Smooth muscle cell (in vitro differentiated cells): ENCODE data around the gene ARHGAP6. TPM values are rescaled to one million over a fixed set of nuclear protein-coding genes. Genes with fewer than 3 reads are reported as not detected.

Source experiments
- DNase-seq: peaks from one replicate; lab custom pipeline; 2025; ENCODE audit not compliant: unreplicated experiment; lab: John Stamatoyannopoulos, UW
- H2AFZ ChIP-seq: fragments of 200-600 bp; sonication (generic); 2 replicates; pipeline ENCODE4 v1.6.0; 2016; ENCODE audit warnings: antibody characterized with exemption, low read depth, mild to moderate bottlenecking
- H3F3A ChIP-seq: fragments of 200-600 bp; sonication (generic); 2 replicates; pipeline ENCODE4 v1.6.0; 2017; ENCODE audit warnings: antibody characterized with exemption, low read depth
- H3K27ac ChIP-seq: fragments of 200-600 bp; sonication (generic); 2 replicates; pipeline ENCODE4 v1.5.1; 2016; ENCODE audit warnings: low read depth, mild to moderate bottlenecking
- H3K27me3 ChIP-seq: fragments of 200-600 bp; sonication (generic); 2 replicates; pipeline ENCODE4 v1.6.1; 2016; ENCODE audit warnings: low read depth, mild to moderate bottlenecking
- H3K36me3 ChIP-seq: fragments of 200-600 bp; sonication (generic); 2 replicates; pipeline ENCODE4 v1.5.1; 2016; ENCODE audit warnings: low read depth
- H3K4me1 ChIP-seq: fragments of 200-600 bp; sonication (generic); 2 replicates; pipeline ENCODE4 v1.5.1; 2016; ENCODE audit warnings: low read depth
- H3K4me2 ChIP-seq: fragments of 200-600 bp; sonication (generic); 2 replicates; pipeline ENCODE4 v1.6.0; 2016; ENCODE audit warnings: mild to moderate bottlenecking
- H3K4me3 ChIP-seq: fragments of 200-600 bp; sonication (generic); 2 replicates; pipeline ENCODE4 v1.5.1; 2016; ENCODE audit warnings: mild to moderate bottlenecking
- H3K79me2 ChIP-seq: fragments of 200-600 bp; sonication (generic); 2 replicates; pipeline ENCODE4 v1.6.0; 2016; ENCODE audit warnings: low read depth, mild to moderate bottlenecking
- H3K9ac ChIP-seq: fragments of 200-600 bp; sonication (generic); 2 replicates; pipeline ENCODE4 v1.6.0; 2016; ENCODE audit warnings: low read depth
- H3K9me3 ChIP-seq: fragments of 200-600 bp; sonication (generic); replicated peaks from 2 replicates; pipeline ENCODE4 v1.5.1; 2016; ENCODE audit warnings: low read depth
- H4K20me1 ChIP-seq: fragments of 200-600 bp; sonication (generic); 2 replicates; pipeline ENCODE4 v1.6.0; 2016; ENCODE audit warnings: low read depth
- CTCF ChIP-seq: fragments of 200-600 bp; sonication (generic); IDR thresholded peaks from 2 replicates; pipeline ENCODE4 v1.5.1; 2017; ENCODE audit warnings: borderline replicate concordance, mild to moderate bottlenecking, antibody characterized with exemption; ENCODE audit not compliant: insufficient read depth, poor library complexity, severe bottlenecking
- WGBS: methylation state at CpG from one replicate; pipeline ENCODE4 v1.1.7; 2016; ENCODE audit warnings: low lambda C conversion rate; 5-methylcytosine and 5-hydroxymethylcytosine counted together
- polyA plus RNA-seq: library from polyadenylated mRNA; unstranded; fragments of >200 nt; fragmentation: Nextera tagmentation; extraction: Ambion mirVana; gene quantifications from 2 replicates; pipeline ENCODE4 v1.2.1, GENCODE V29; 2016
- total RNA-seq: library from RNA; depleted of rRNA; stranded (reverse); fragments of >200 nt; gene quantifications from 2 replicates; pipeline ENCODE4 v1.2.3, GENCODE V29; 2014

Gene ARHGAP6
- total and polyA plus RNA-seq, 2 experiments from 2014 or later, result 0.55 to 0.90 TPM

DNA sequence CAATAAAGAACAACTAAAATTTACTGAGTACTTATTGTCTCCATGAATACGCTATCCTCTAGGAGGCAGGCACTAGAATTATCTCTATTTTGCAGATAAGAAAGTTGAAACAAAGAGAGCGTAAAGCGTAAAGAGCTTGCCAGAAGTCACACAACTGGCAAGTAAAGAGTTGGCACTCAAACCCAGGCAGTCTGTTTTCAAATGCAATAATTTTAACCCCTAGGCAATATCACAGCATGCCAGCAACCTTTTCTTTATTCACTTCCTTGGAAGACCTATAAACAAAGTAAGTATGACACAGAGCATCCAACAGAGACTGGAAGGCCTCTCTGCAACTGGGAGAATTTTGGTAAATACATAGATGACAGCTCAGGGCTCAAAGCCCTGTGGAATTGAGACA lies 395.7 kb downstream of the ARHGAP6 start:
- Histone ChIP-seq H3K27ac (no peak overlapping the region), H3K79me2 (no peaks in the 10 kb centered on the region), H3K4me1 (no peaks in the 10 kb centered on the region), H3K4me3 (no peak overlapping the region), H3K9ac (no peak overlapping the region), H3K4me2 (no peak overlapping the region), H3K36me3 (no peaks in the 10 kb centered on the region), H3K9me3 (no peaks in the 10 kb centered on the region), H2AFZ (no peak overlapping the region), H4K20me1 (no peaks in the 10 kb centered on the region), H3F3A (no peaks in the 10 kb centered on the region), H3K27me3 (no peaks in the 10 kb centered on the region)
- no peak for TF ChIP-seq CTCF
- DNase-seq, result no peak
- WGBS, result 61% methylated on average over 3 of the region's 3 CpGs

GRCh38 chrX:11269006-11269405 lies 396.7 kb downstream of the ARHGAP6 start:
- no peaks in the 10 kb centered on the region for H3K4me1 ChIP-seq
- DNase-seq, result no peak
- H3K27me3 ChIP-seq, result no peaks in the 10 kb centered on the region
- H4K20me1 ChIP-seq, result no peaks in the 10 kb centered on the region
- H3K36me3 ChIP-seq, result no peaks in the 10 kb centered on the region
- H3K9me3 ChIP-seq, result no peaks in the 10 kb centered on the region
- H3K4me3 ChIP-seq, result no peak overlapping the region
- no peak overlapping the region for H2AFZ ChIP-seq
- no peak overlapping the region for H3K4me2 ChIP-seq
- no peak for TF ChIP-seq CTCF
- no peaks in the 10 kb centered on the region for H3K79me2 ChIP-seq
- H3K9ac ChIP-seq, result no peak overlapping the region
- no peak overlapping the region for H3K27ac ChIP-seq
- WGBS, result 65% methylated on average over 3 of the region's 3 CpGs
- no peaks in the 10 kb centered on the region for H3F3A ChIP-seq

GRCh38 chrX:11267425-11267824 lies 398.3 kb downstream of the ARHGAP6 start:
- Histone ChIP-seq H4K20me1 (no peaks in the 10 kb centered on the region), H3K79me2 (no peaks in the 10 kb centered on the region), H3K4me1 (no peaks in the 10 kb centered on the region), H3K9me3 (no peaks in the 10 kb centered on the region), H2AFZ (no peak overlapping the region), H3K4me2 (no peak overlapping the region), H3K27me3 (no peaks in the 10 kb centered on the region), H3F3A (no peaks in the 10 kb centered on the region), H3K9ac (no peak overlapping the region), H3K4me3 (no peak overlapping the region), H3K36me3 (no peaks in the 10 kb centered on the region), H3K27ac (no peak overlapping the region)
- no peak for DNase-seq
- no peak for TF ChIP-seq CTCF
- 73% methylated on average over 3 of the region's 3 CpGs for WGBS

GRCh38 chrX:11266573-11267003 lies 399.1 kb downstream of the ARHGAP6 start:
- TF ChIP-seq CTCF, result no peak
- whole genome bisulfite sequencing, result 73% methylated on average over 5 of the region's 5 CpGs

More at GRCh38 chrX:11266573-11267003, 399.1 kb downstream of the ARHGAP6 start:
- no peak for DNase-seq
- no peaks in the 10 kb centered on the region for H3K36me3 ChIP-seq
- no peaks in the 10 kb centered on the region for H3F3A ChIP-seq
- no peaks in the 10 kb centered on the region for H3K4me1 ChIP-seq
- H2AFZ ChIP-seq, result no peak overlapping the region
- no peak overlapping the region for H3K4me2 ChIP-seq
- no peak overlapping the region for H3K27ac ChIP-seq
- H3K4me3 ChIP-seq, result no peak overlapping the region
- no peaks in the 10 kb centered on the region for H3K79me2 ChIP-seq
- no peaks in the 10 kb centered on the region for H4K20me1 ChIP-seq
- H3K27me3 ChIP-seq, result no peaks in the 10 kb centered on the region
- no peak overlapping the region for H3K9ac ChIP-seq
- H3K9me3 ChIP-seq, result no peaks in the 10 kb centered on the region
